Activated CD4-positive, alpha-beta T cell treated with anti-CD3 and anti-CD28 coated beads, Interleukin-10, Interleukin-2, amounts not matched to agents 100 ng/mL and 50 ng/mL, durations not matched to agents 16 hours and 8 hours (primary cell): ENCODE data around the gene HDAC11.
A peak's percentile ranks its signal among the peaks of the same experiment; 100 is the strongest.
"Not testable (repeated sequence)": the region's sequence is repeated elsewhere in the genome, so short reads cannot be mapped to it uniquely, and the experiment has no call there.

Experiments used
- DNase-seq: peaks from one replicate; pipeline ENCODE4 v3.0.0-alpha.2; 2020

The HDAC11 gene

DNA sequence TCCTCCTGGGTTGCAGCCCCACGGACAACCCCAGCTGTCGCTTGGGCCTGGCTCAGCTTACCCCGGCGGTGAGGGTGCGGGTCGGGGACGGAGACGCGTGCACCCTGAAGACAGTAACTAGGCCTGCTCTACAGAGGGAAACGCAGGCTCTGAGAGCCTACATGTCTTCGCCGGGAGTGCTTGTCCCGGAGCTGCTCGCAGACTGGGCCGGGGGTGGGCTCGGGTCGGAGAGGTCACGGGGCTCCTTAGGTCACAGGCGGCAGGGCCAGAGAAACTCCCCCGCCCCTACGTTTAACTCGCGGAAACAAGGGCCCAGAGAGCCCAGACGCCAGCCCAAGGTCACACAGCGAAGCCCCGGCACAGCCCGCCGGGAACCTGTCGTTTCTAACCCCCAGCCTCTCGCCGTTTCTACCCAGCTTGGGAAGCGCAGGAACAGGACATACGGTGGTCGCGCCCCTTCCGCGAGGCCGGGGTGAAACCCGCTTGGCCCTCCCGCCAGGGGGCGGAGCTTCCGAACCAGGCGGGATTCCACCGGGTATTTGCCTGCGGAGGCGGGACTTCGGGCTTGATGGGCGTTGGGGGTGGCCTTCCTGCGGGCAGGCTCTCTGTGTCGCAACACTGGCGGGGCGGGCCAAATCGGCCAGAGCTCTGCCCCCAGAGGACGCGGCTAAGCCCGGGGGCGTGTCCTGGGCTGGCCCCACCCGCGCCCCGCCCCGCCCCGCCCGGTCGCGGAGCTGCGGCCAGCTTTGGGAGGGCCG is at the start of gene HDAC11:
TSS of gene HDAC11 (plus strand) at position 725 of the 758 bp plus-strand sequence. CDS start 42 bp downstream, outside the sequence.
- peak; percentile 99 for DNase-seq

DNA sequence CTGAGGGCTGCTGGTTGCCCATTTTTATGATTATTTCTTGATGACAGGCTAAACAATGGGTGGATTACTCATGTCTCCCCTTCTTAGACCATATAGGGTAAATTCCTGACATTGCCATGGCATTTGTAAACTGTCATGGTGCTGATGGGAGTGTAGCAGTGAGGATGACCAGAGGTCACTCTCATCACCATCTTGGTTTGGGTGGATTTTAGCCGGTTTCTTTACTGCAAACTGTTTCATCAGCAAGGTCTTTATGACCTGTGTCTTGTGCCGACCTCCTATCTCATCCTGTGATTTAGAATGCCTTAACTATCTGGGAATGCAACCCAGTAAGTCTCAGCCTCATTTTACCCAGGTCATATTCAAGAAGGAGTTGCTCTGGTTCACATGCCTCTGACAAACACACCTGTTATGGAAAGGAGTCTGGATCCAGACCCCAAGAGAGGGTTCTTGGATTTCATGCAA is 49.7 kb upstream of the HDAC11 start:
- DNase-seq: not testable (repeated sequence)

DNA sequence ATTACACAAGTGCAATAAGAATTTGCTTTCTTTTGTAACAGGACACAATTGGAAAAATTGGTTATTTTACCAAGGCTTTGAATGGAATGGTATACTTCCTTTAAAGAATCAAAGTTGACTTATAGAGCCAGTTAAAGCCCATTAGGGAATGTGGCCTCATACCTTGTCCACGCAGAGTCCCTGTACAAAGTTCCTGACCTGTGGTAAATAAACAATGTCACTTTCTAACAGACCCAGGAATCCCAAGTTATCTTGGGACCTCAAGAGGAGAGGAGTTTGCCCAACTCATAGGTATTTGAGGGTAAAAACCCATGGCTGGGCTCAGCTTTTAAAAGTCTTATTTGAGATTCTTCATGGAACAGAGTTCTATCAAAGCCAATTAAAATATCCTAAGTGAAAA is 48.0 kb upstream of the HDAC11 start:
- no peak for DNase-seq

DNA sequence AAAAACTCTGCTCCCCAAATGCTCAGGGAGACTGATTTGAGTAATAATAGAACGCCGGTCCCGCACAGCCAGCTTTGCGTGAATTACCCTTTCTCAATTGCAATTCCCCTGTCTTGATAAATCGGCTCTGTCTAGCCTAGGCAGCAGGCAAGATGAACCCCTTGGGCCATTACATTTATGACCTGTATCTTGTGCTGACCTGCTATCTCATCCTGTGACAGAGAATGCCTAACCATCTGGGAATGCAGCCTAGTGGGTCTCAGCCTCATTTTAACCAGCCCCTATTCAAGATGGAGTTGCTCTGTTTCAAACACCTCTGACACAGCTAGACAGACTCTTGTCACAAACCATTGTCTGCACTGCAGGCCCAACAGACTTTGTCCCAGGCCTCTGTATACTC is 46.2 kb upstream of the HDAC11 start:
- DNase-seq: no peak

DNA sequence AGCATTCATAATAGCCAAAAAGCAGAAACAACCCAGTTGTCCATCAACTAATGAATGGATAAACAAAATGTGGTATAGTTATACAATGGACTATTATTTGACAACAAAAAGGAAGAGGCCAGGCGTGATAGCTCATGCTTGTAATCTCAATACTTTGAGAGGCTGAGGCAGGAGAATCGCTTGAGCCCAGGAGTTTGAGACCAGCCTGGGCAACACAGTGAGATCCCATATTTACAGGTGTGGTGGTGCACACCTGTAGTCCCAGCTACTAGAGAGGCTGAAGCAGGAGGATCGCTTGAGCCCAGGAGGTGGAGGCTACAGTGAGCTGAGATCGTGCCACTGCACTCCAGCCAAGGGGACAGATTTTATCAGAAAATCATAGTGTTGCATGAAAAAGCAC is 43.9 kb upstream of the HDAC11 start:
- DNase-seq: not testable (repeated sequence)

DNA sequence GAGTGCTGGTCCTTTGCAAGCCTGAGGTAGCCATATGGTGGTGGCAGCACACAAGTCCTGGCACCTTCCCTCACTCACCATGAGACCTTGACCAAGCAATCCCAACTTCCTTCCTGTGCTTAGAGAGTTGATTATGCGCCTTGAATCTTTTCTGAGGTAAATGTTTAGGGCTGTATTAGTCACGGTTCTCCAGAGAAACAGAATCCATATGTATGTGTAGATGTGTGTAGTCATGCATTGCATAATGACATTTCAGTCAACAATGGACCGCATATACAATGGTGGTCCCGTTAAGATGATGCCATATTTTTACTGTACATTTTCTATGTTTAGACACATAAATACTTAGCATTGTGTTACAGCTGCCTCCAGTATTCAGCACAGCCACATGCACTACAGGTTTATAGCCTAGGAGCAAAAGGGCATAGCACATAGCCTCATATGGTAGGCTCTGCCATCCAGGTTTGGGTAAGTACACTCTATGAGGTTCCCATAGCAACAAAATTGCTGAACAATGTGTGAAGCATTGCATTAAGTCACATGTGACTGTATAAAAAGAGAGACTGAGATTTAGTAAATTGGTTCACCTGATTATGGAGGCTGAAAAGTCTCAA is 39.8 kb upstream of the HDAC11 start:
- no peak for DNase-seq

GRCh38 chr3:13442882-13443281 is 37.2 kb upstream of the HDAC11 start:
- not testable (repeated sequence) for DNase-seq

GRCh38 chr3:13451301-13451673 is 28.8 kb upstream of the HDAC11 start:
- peak; percentile 23 for DNase-seq

GRCh38 chr3:13452490-13453335 is 27.4 kb upstream of the HDAC11 start:
- peak; percentile 55 for DNase-seq

- no peak for DNase-seq
Measured at GRCh38 chr3:13455644-13456043, 24.5 kb upstream of the HDAC11 start.

DNA sequence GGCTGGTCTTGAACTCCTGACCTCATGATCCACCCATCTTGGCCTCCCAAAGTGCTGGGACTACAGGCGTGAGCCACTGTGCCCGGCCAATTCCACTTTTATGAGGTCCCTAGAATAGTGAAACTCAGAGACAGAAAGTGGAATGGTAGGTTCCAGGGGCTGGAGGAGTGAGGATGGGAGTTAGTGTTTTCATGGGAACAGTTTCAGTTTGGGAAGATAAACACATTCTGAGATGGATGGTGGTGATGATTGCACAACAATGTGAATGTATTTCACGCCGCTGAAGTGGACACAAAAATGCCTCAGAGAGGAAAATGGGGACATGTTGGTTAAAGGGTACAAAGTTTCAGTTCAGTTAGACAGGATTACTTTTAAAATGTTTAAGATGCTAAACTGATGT is 22.5 kb upstream of the HDAC11 start:
- no peak for DNase-seq

GRCh38 chr3:13459605-13460340 is 20.3 kb upstream of the HDAC11 start:
- no peak for DNase-seq

DNA sequence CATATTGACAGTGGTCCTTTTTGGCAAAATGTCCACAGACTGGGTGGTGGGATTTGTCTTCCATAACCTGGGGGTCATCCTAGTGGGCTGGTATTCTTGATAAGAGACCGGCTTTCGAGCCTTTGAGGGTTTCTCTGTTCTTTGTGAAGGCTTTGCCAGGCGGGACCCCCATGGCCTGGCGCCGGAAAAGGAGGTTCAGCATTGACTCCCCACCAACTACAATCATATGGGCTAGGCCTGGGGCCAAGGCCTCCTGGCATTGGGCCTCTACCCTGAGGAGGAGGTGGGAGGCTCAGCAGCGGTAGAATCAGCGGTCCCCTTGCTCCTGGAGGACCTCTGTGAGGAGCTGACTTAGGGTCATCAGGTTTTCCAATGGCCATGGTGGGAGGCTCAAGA is 19.8 kb upstream of the HDAC11 start:
- DNase-seq: no peak

GRCh38 chr3:13461169-13462124 is 18.7 kb upstream of the HDAC11 start:
- DNase-seq: peak; percentile 86

DNA sequence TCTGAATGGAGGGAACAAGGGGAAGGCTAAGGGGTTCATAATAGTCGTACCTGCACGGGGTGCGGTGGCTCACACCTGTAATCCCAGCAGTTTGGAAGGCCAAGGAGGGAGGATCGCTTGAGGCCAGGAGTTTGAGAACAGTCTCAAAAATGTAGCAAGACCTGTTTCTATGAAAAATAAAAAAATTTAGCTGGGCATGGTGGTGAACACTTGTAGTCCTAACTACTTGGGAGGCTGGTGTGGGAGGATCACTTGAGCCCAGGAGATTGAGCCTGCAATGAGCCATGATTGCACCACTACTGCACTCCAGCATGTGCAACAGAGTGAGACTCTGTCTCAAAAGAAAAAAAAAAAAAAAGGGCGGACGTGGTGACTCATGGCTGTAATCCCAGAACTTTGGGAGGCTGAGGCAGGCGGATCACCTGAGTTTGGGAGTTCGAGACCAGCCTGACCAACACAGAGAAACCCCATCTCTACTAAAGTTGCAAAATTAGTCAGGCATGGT is 17.9 kb upstream of the HDAC11 start:
- DNase-seq: no peak

DNA sequence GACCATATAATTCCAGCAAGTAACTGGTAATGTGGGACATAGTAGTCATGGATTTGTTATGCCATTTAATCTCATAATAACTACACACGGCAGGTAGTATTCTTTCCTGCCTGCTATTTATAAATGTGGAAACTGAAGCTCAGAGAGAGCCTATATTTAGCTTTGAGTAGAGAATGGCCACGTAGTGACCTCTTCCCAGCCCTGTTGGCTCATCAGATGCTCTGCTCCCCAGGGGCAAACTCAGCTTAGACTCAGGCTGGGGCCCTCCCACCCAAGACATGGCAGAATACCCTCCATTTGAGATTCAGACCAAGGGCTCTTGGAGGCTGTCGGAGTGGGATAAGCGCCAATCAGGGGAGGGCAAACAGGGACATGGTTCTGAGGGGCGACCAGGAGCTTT is 17.3 kb upstream of the HDAC11 start:
- no peak for DNase-seq

- no peak for DNase-seq
Measured at GRCh38 chr3:13463618-13464400, 16.3 kb upstream of the HDAC11 start.

DNA sequence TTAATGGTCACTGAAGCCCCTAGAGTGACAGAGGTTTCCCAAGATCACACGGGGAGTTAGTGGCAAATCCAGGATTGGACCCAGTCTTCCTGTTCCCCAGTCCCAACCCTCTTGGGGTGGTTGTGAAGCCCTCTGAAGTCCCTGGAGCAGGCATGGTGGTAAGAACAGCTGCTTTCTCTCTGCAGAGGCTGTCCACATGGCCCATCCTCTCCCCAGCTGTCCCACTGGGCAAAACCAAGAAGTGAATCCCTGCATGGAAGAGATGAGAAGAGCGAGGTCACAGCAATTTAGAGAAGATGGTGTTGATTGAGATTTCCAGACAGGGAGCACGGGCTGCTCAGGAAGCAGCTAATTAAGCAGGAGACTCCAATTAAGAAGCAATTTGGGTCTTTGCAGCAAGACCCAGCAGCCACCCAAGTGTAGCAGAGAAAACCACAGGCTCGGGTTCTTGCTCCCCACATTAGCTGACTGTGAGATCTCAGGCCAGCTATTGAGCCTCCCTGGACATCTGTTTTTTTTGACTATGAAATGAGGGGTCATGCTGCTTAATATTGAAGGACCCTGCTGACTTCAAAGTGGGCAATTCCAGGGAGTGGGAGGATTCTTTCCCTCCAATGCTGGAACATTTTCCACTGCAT is 14.8 kb upstream of the HDAC11 start:
- DNase-seq: no peak

DNA sequence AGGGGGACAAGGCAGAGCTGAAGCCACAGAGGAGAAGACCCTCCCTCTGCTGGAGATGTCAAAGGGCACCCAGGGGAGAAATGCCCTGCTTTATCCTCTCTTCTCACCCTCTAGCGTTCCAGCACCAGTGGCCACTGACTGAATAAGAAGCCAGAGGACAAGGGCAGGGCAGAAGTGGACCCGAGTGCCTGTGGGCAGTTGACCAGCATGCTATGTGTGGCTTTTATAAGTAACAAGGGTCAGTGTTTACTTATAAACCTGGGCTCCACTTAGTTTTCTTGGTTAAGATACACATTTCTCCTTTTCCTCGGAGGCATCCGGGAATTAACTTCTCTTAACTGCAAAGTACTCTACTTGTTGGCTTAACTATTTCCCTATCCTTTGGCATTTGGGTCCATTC is 13.3 kb upstream of the HDAC11 start:
- DNase-seq: no peak
